D721Med (cell line): Measurements from ENCODE around the gene NLRP10.

ENCODE experiments used
- DNase-seq: peaks from one replicate; pipeline ENCODE4 v3.0.0; 2011; ENCODE audit warnings: low spot score; ENCODE audit not compliant: insufficient read length
- FAIRE-seq: peaks from 2 replicates; lab custom pipeline; 2011; peaks lifted over from hg19 to GRCh38; lab: Jason Lieb, UNC
- TF ChIP-seq, protein P1 (sequence below): IDR thresholded peaks from 2 replicates; pipeline ENCODE4 v1.5.1; 2012; ENCODE audit warnings: mild to moderate bottlenecking, control low read depth; ENCODE audit not compliant: insufficient read depth; ENCODE audit errors: missing control alignments

NLRP10 gene

DNA sequence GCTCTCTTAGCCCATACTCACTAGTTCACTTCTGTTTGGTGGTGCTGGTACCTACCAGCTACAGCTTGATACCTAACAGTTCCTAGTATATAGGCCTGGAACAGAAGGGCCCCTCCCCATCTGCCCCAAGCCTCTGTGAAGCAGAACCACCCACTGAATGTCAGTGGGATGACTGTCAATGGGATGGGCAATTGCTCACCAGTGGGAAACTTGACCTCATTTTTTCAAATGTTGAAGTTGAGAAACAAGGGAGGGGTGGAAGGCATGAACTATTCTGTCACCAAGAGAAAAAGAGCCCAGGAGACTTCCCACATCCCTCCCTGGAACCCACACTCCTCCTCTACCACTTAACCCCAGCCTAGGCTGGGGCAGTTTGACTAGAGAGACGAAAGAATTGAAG is at the start of gene NLRP10:
NLRP10 (minus strand) TSS at position 62 of the 400 bp plus-strand sequence. CDS start 1,952 bp downstream, outside the sequence.
- no peak for DNase-seq
- TF ChIP-seq, protein P1, sequence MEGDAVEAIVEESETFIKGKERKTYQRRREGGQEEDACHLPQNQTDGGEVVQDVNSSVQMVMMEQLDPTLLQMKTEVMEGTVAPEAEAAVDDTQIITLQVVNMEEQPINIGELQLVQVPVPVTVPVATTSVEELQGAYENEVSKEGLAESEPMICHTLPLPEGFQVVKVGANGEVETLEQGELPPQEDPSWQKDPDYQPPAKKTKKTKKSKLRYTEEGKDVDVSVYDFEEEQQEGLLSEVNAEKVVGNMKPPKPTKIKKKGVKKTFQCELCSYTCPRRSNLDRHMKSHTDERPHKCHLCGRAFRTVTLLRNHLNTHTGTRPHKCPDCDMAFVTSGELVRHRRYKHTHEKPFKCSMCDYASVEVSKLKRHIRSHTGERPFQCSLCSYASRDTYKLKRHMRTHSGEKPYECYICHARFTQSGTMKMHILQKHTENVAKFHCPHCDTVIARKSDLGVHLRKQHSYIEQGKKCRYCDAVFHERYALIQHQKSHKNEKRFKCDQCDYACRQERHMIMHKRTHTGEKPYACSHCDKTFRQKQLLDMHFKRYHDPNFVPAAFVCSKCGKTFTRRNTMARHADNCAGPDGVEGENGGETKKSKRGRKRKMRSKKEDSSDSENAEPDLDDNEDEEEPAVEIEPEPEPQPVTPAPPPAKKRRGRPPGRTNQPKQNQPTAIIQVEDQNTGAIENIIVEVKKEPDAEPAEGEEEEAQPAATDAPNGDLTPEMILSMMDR = no peak
- FAIRE-seq = no peak

DNA sequence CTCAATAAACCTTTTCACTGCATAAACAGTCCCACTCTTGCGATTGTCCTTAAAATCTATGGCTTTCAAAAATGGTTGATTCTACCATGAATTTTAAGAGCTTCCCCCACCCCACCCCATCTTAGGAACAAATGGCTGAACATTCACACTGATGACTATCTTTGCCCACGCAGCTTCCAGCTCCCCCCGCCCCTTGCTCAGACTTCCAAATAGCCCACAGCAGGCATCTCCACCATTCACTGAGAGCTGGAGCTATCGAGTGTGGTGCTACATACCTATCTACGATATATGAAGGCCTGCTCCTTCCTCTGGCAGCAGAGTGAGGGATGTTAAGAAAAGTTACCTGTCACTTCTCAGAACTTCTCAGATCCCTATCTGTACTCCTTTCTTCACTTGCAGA is 48.6 kb upstream of the NLRP10 start:
- DNase-seq (no peak), FAIRE-seq (no peak)
- TF ChIP-seq, protein P1 = no peak

GRCh38 chr11:8011981-8012444 is 46.8 kb upstream of the NLRP10 start:
- no peak for FAIRE-seq
- TF ChIP-seq, protein P1 = no peak
- DNase-seq = no peak

- TF ChIP-seq, protein P1 = no peak
- DNase-seq = no peak
- no peak for FAIRE-seq
These were observed 46.1 kb upstream of the NLRP10 start for GRCh38 chr11:8011371-8011770.

DNA sequence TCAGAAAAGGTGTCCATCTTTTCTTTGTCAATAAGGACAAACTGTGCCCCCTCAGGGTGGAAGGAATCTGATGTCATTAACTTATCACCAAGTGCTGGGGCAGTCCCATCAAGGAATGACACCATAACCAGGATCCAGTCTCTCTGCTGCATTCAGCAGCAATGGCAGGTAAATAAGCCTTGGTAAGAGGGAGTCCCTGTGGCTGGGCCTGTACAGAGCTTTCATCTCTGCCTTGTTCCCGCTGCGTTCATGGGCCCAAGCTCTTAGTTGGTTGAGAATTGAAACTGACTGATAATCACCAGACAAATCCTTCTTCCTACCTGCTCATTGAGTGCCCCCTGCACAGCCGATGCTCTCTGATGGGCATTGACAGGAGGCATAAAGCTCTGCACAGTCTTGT is 44.6 kb upstream of the NLRP10 start:
- TF ChIP-seq, protein P1 = no peak
- no peak for FAIRE-seq

DNA sequence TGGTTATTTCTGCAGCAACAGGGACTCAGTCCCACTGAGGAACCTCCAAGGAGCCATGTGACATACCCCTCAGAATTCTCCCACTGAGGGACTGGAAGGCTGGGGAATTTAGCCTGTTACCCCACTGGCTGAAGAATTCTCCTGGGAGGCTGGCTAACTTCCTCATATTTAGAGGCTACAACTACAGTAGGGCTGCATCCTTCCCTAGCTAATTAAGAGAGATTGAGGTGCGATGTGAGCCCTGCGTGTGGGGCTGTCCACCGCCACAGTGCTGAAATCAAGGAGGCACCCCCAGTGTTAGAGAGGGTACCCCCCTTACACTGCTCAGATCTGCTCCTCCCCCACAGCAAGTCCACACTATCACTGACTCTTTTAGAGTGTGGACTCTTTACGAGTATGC is 43.0 kb upstream of the NLRP10 start:
- FAIRE-seq = no peak
- DNase-seq = no peak
- TF ChIP-seq, protein P1 = no peak

More for the DNA sequence above, 44.6 kb upstream of the NLRP10 start:
- DNase-seq = no peak

- FAIRE-seq = no peak
- peak; percentile 53 for DNase-seq
- TF ChIP-seq, protein P1 = peak; percentile 91
These were observed 41.2 kb upstream of the NLRP10 start for GRCh38 chr11:8006349-8006977.
